Endometrial microvascular endothelial cells (primary cell): ENCODE measurements around the gene ZNF280B. TPM values are rescaled to one million over a fixed set of nuclear protein-coding genes. Genes with fewer than 3 reads are reported as not detected.
"Not testable (repeated sequence)": the region's sequence is repeated elsewhere in the genome, so short reads cannot be mapped to it uniquely, and the experiment has no call there.

Source experiments
- in situ Hi-C: cut with HindIII; loops from 2 replicates; pipeline ENCODE4 v1.10.0; 2017; ENCODE audit warnings: low sequenced_read_pairs, low pct_unique_long_range_greater_than_20kb; ENCODE audit errors: inconsistent ontology term
- total RNA-seq: library from RNA; depleted of rRNA; stranded (reverse); fragments of >200 nt; gene quantifications from one replicate; pipeline ENCODE4 v1.2.3, GENCODE V29; 2015; ENCODE audit errors: inconsistent ontology term

ZNF280B gene
- total RNA-seq, 1 donor from 2014 or later, result 2.1 TPM

DNA sequence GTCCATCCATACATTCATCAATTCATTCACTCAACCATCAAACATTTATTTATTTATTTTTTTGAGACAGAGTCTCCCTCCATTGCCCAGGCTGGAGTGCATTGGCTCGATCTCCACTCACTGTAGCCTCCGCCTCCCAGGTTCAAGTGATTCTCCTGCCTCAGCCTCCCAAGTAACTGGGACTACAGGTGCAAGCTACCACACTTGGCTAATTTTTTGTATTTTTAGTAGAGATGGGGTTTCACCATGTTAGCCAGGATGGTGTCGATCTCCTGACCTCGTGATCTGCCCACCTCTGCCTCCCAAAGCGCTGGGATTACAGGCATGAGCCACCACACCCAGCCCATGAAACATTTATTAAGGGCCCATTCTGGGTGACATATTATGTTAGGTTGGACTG, 37.4 kb downstream of the ZNF280B start:
- in situ Hi-C loops, result not testable (repeated sequence)

DNA sequence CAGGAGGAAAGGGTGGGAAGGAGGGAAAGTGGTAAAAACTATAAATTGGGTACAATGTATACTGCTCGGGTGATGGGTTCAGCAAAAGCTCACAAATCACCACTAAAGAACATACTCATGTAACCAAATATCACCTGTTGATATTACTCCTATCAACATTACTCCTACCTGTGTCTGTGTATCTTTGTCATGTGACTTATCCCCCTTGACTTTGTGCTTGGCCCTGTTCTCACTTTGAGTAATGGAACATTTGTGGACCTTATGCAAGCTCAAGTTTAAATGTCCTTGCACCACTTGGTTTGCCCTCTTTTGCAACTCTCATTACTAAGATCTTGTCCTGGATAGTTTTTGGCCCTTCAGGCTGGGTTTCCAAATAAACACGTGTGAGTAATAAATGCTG, 39.0 kb downstream of the ZNF280B start:
- in situ Hi-C loops, result no loop called here

GRCh38 chr22:22468794-22469469, 39.6 kb downstream of the ZNF280B start:
- in situ Hi-C loops, result not testable (repeated sequence)

DNA sequence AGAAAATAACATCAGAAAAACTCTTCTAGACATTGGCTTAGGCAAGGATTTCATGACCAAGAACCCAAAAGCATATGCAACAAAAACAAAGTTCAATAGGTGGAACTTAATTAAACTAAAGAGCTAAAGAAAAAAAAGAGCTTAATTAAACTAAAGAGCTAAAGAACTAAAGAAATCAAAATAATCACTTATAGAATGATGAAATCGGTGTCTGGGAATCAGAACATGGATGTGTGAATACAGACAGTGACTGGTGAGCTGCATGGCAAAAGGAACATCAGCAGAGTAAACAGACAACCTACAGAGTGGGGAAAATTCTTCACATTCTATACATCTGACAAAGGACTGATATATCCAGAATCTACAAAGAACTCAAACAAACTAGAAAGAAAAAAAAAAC, 41.4 kb downstream of the ZNF280B start:
- in situ Hi-C loops, result no loop called here

GRCh38 chr22:22465782-22466181, 42.8 kb downstream of the ZNF280B start:
- in situ Hi-C loops, result no loop called here

GRCh38 chr22:22465094-22465602, 43.4 kb downstream of the ZNF280B start:
- in situ Hi-C loops, result no loop called here

GRCh38 chr22:22464541-22465054, 43.9 kb downstream of the ZNF280B start:
- in situ Hi-C loops, result no loop called here

DNA sequence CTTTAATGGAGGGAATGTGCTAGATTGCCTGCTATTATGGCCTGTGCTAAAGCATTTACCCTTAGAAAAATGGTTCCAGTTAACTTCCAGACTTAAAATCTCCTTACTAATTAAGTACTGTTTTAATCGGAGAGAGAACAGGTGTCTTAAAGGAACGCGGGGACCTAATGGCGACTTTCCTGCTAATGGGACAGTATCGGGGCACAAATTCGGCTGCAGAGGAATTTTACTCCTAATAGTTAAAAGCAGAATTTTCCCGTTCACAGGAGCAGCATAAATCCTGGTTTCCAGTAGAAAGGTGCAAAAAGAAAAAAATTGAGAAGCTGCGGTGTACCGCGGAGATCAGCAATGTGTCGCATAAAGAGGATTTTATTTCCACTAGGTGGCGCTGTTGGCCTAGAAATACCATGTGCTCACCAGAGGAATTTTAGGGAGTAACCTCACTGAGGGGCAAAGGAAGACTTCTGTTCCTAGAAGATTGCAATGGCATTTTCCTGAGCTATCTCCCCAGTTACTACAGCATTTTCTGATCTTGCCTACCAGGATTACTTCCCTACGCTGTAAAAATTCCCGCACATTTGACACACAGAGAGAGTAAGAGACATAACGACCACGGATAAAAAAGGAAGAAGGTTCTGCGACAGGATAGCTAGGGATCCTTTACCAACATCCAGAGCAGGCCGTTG, 44.5 kb downstream of the ZNF280B start:
- in situ Hi-C loops, result no loop called here

DNA sequence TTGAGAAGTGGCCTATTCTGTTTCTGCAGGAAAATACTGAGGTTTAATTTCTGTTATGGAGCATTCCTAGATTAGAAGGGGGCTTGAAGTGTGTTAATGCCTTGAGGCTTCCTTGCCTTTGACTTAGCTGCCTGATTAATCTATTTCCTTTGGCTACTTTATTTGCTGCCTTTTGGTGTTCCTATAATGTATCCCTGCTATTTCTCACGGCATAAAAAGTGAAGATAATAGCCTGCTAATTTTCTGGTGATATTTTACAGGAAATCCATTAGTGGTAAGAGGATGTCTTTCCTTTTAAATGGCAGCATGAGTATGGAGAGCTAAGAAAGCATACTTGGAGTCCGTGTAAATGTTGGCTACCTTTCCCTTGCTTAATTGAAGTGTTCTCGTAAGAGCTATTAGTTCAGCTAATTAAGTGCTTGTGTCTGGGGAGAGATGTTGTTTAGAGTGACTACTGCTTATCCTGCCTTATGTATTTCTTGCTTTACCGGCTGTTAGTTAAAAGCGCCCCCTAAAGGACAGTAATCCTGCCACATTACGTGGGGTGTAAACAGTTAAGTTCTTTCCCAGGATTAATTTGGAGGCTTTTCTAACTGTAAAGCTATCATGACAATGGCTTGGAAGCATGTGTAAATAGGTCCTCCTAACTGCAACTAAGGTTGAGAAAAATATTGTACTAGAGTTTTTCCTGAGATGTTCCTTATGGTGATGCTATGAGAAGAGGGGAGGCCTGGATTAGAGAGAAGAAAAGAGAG, 45.6 kb downstream of the ZNF280B start:
- in situ Hi-C loops, result no loop called here

DNA sequence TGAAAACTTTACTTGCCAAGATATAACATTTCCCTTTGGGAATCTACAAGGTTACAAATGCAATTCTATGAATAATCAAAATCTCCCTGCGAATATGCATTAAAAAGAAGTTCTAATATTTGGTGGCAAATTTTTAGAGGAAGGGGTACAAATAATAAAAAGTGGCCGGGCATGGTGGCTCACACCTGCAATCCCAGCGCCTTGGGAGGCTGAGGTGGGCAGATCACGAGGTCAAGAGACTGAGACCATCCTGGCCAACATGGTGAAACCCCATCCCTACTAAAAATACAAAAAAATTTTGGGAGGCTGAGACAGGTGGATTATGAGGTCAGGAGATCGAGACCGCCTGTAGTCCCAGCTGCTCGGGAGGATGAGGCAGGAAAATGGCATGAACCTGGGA, 47.0 kb downstream of the ZNF280B start:
- in situ Hi-C loops, result no loop called here

DNA sequence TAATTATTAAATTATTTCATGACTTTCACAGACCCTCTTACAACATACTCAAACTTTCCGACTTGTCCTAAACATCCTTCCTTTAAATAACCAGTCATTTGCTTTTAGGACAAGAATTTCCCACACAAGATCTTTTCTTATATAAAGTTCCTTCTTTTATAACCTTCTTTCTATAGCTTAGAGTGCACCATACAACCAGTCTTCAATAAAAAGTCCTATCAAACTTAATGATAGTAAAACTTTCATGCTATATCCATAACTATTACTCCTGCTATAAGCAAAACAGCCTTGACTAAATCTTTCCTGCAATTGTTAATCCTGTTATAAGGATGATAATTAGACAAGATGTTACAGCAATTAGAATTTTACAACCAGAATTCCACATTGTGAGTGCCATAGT, 47.4 kb downstream of the ZNF280B start:
- in situ Hi-C loops, result no loop called here

DNA sequence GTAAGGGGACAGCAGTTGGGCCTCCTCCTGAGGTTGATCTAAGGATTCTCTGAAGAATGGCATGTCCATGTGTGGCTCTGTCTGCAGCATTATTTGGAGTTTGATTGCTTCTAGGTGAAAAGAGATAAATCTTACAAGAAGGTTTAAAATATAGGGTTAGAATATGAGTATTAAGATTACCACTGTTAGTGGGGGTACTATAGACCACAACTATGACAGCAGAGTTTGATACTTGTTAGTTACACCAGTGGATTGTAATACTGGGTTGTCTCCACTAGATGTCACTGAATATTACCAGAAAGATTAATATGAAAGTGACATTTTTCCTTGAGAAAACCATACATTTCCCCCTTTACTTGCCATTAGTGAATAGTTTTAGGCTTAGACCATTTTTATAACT, 47.9 kb downstream of the ZNF280B start:
- in situ Hi-C loops, result no loop called here

- in situ Hi-C loops, result no loop called here
Observed at GRCh38 chr22:22460060-22460459, 48.5 kb downstream of the ZNF280B start.

DNA sequence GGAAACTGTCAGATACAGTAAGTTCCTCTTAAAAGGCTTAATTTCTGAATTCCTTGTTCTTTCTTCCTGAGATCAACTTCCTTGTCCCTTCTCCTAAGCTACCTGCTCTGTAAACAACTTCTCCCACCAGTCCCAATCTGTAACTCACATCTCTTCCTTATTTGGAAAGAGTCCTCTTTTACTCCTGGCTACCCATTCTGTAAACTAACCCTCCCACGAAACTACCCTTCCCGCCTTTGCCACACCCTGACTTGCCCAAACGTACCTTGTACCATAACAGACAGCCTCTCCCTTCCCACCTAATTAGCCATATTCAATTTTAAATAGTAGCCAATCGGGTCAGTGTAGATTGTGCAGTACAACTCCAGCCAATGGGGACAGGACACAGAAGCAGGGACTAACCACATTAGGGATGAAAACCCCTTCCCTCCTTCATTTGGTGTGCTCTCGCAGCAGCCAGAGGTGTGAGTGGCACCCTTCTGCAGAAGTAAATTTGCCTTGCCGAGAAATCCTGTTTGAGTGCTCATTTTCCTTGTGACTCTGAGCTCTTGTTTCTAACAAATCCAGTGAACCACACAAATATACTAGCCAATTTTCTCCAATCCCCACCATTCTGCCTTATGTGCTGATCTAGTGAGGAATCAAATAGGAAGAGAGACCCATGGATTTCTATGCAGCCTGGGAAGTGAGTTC, 49.5 kb downstream of the ZNF280B start:
- in situ Hi-C loops, result no loop called here

- in situ Hi-C loops, result no loop called here
Observed at GRCh38 chr22:22458387-22458786, 50.2 kb downstream of the ZNF280B start.

DNA sequence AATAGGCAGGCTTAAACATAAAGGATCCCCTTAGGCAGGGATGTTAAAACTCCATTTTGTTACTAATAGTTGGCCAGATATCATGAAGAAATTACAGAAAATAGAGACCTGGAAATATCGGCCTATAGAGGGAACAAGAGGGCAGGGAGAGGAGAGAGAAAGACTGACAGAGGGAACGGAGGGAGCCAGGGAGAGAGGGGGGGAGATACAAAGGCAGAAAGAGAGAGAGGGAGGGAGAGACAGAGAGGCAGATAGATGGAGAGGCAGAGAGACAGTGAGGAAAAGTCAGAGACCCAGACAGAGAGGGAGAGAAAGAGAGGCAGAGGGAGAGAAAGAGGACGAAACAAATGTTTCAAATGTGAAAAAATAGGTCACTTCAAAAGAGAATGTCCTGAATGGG, 53.5 kb downstream of the ZNF280B start:
- in situ Hi-C loops, result no loop called here

- in situ Hi-C loops, result no loop called here
Observed at GRCh38 chr22:22452996-22453686, 55.4 kb downstream of the ZNF280B start.

DNA sequence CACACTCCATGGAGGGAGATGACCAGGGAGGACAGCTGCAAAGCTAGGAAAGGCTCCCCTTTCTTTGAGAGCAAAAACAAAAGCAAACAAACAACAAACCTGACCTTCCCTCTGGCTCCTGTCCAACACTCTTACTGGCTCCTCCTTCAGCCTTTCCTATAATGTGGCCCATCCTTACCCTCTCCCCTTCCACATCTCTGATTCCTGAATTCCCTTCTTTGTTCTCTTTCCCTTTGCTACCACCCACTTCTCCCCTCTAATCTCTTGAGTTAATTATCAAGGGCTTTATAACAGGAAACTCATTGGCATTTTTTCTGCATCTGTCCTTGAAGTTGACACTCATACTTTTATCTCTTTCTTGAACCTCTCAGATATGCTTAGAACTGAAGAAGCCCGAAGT, 56.3 kb downstream of the ZNF280B start:
- in situ Hi-C loops, result no loop called here
